ENCODE measurements around the gene AMHR2.

GRCh38 chr12:53474077-53474476 lies 50.4 kb downstream of the AMHR2 start:
- TF ChIP-seq, protein P1, sequence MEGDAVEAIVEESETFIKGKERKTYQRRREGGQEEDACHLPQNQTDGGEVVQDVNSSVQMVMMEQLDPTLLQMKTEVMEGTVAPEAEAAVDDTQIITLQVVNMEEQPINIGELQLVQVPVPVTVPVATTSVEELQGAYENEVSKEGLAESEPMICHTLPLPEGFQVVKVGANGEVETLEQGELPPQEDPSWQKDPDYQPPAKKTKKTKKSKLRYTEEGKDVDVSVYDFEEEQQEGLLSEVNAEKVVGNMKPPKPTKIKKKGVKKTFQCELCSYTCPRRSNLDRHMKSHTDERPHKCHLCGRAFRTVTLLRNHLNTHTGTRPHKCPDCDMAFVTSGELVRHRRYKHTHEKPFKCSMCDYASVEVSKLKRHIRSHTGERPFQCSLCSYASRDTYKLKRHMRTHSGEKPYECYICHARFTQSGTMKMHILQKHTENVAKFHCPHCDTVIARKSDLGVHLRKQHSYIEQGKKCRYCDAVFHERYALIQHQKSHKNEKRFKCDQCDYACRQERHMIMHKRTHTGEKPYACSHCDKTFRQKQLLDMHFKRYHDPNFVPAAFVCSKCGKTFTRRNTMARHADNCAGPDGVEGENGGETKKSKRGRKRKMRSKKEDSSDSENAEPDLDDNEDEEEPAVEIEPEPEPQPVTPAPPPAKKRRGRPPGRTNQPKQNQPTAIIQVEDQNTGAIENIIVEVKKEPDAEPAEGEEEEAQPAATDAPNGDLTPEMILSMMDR (IDR thresholded peaks at IDR 0.05), result no peak
- TF ChIP-seq POLR2A (IDR thresholded peaks at IDR 0.05), result no peak
- no peak for TF ChIP-seq POLR2AphosphoS5 (IDR thresholded peaks at IDR 0.05)
